GM23338 (cell line): Measurements from ENCODE around the gene CD47. TPM values are rescaled to one million over a fixed set of nuclear protein-coding genes. Genes with fewer than 3 reads are reported as not detected.

ENCODE experiments used
- ATAC-seq: fragments of 200-7000 bp; cut with Tn5 transposase; 3 replicates; pipeline ENCODE4 v1.9.1; 2020
- DNase-seq: peaks from one replicate; pipeline ENCODE4 v3.0.0-alpha.2; 2015; ENCODE audit warnings: low spot score
- H2AFZ ChIP-seq: fragments of 200-600 bp; sonication (generic); 2 replicates; pipeline ENCODE4 v1.8.0; 2016; ENCODE audit warnings: antibody characterized with exemption, mild to moderate bottlenecking, moderate library complexity
- H3F3A ChIP-seq: fragments of 200-600 bp; sonication (generic); replicated peaks from 2 replicates; pipeline ENCODE4 v1.8.0; 2017; ENCODE audit warnings: antibody characterized with exemption, mixed run types, low read depth
- H3K27ac ChIP-seq: fragments of 200-600 bp; sonication (generic); 2 replicates; pipeline ENCODE4 v1.6.1; 2016; ENCODE audit warnings: low read depth
- H3K27me3 ChIP-seq: fragments of 200-600 bp; sonication (generic); 2 replicates; pipeline ENCODE4 v1.8.0; 2016; ENCODE audit warnings: mild to moderate bottlenecking, mixed run types, moderate library complexity; ENCODE audit not compliant: insufficient read depth
- H3K36me3 ChIP-seq: fragments of 200-600 bp; sonication (generic); 2 replicates; pipeline ENCODE4 v1.8.0; 2016; ENCODE audit warnings: mild to moderate bottlenecking; ENCODE audit not compliant: insufficient read depth
- H3K4me1 ChIP-seq: fragments of 200-600 bp; sonication (generic); 2 replicates; pipeline ENCODE4 v1.8.0; 2016; ENCODE audit warnings: mild to moderate bottlenecking, moderate library complexity; ENCODE audit not compliant: insufficient read depth
- H3K4me2 ChIP-seq: fragments of 200-600 bp; sonication (generic); 2 replicates; pipeline ENCODE4 v1.7.1; 2017; ENCODE audit warnings: mixed run types
- H3K4me3 ChIP-seq: fragments of 200-600 bp; sonication (generic); 2 replicates; pipeline ENCODE4 v1.6.1; 2016; ENCODE audit warnings: mixed run types
- H3K79me2 ChIP-seq: fragments of 200-600 bp; sonication (generic); replicated peaks from 2 replicates; pipeline ENCODE4 v1.8.0; 2017; ENCODE audit warnings: mild to moderate bottlenecking; ENCODE audit not compliant: insufficient read depth
- H3K9me2 ChIP-seq: fragments of 200-600 bp; sonication (generic); 2 replicates; pipeline ENCODE4 v1.8.0; 2017; ENCODE audit not compliant: insufficient read depth
- H4K20me1 ChIP-seq: fragments of 200-600 bp; sonication (generic); replicated peaks from 2 replicates; pipeline ENCODE4 v1.8.0; 2017; ENCODE audit warnings: mild to moderate bottlenecking; ENCODE audit not compliant: insufficient read depth
- H3K27ac Mint-ChIP-seq: 2 replicates; pipeline ENCODE4 v1.8.0; 2020; ENCODE audit warnings: inconsistent platforms, mild to moderate bottlenecking, moderate library complexity, mixed read lengths
- H3K27me3 Mint-ChIP-seq: 3 replicates; pipeline ENCODE4 v1.8.0; 2022; ENCODE audit warnings: low read depth, mild to moderate bottlenecking, moderate library complexity, mixed read lengths, inconsistent platforms; ENCODE audit not compliant: insufficient read depth, poor library complexity
- H3K36me3 Mint-ChIP-seq: 3 replicates; pipeline ENCODE4 v1.8.0; 2021; ENCODE audit warnings: low read depth, mild to moderate bottlenecking, inconsistent platforms, moderate library complexity, mixed read lengths
- H3K4me1 Mint-ChIP-seq: 3 replicates; pipeline ENCODE4 v1.8.0; 2020; ENCODE audit warnings: mild to moderate bottlenecking, inconsistent platforms, mixed read lengths
- H3K4me3 Mint-ChIP-seq: 3 replicates; pipeline ENCODE4 v1.8.0; 2021; ENCODE audit warnings: moderate library complexity, mild to moderate bottlenecking, inconsistent platforms, mixed read lengths
- H3K9me3 Mint-ChIP-seq: 3 replicates; pipeline ENCODE4 v1.8.0; 2020; ENCODE audit warnings: moderate library complexity, mild to moderate bottlenecking, inconsistent platforms, mixed read lengths
- EZH2phosphoT487 ChIP-seq: fragments of 200-600 bp; sonication (generic); IDR thresholded peaks from one replicate; pipeline ENCODE4 v1.8.1; 2018; ENCODE audit warnings: antibody characterized with exemption; ENCODE audit not compliant: unreplicated experiment
- NANOG ChIP-seq: IDR thresholded peaks from 2 replicates; pipeline ENCODE4 v1.6.1; 2016; ENCODE audit warnings: antibody characterized with exemption, borderline replicate concordance
- ZNF114 ChIP-seq: fragments of 250-450 bp; sonication (Bioruptor Pico); IDR thresholded peaks from 2 replicates; pipeline ENCODE4 v1.5.0; 2020; ENCODE audit warnings: mild to moderate bottlenecking, moderate library complexity
- polyA plus RNA-seq: library from polyadenylated mRNA; unstranded; fragments of >200 nt; fragmentation: Nextera tagmentation; extraction: Ambion mirVana; gene quantifications from 2 replicates; pipeline ENCODE4 v1.2.1, GENCODE V29; 2016
- total RNA-seq: library from RNA; depleted of rRNA; stranded (reverse); fragments of >200 nt; shearing (Covaris generic); gene quantifications from 2 replicates; pipeline ENCODE4 v1.2.3, GENCODE V29; 2014
- TF ChIP-seq, protein P1 (sequence below): IDR thresholded peaks from 2 replicates; pipeline ENCODE4 v1.6.1; 2016; ENCODE audit warnings: antibody characterized with exemption
- TF ChIP-seq, protein P2 (sequence below): fragments of 250-450 bp; sonication (Bioruptor Pico); IDR thresholded peaks from 2 replicates; pipeline ENCODE4 v1.5.0; 2020; ENCODE audit warnings: mild to moderate bottlenecking, moderate library complexity

CD47 gene
- total and polyA plus RNA-seq, 2 experiments from 2014 or later = 22.1 to 26.9 TPM

DNA sequence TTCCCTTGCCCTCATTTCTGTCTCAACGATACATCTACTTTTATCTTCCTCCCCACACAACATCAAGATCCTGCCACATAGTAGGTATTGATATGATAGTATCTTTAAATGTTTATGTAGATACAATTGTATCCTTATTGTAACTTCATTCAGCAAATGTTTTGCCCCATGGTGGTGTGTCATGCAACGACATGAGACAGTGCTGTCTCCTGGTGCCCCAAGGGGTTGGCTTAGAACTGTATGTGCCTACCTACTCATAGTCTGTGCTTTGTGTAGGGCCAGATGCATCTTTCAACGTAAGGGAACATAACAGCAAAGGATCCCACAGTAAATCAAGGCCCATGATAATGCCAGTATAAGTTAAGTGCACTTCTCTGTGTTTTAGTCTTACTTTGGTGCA lies 2.8 kb upstream of the CD47 start:
- no peaks in the 10 kb centered on the region for H4K20me1 ChIP-seq
- no peaks in the 10 kb centered on the region for H3K4me1 ChIP-seq
- DNase-seq = no peak
- no peak overlapping the region for H2AFZ ChIP-seq
- Mint-ChIP-seq H3K4me1 (peaks cover 9% of the 10 kb centered on the region; the same call in 2 of the 3 replicates), H3K9me3 (peaks cover 5% of the 10 kb centered on the region; the same call in 2 of the 3 replicates), H3K36me3 (no peaks in the 10 kb centered on the region; the same call in 1 of the 3 replicates), H3K27ac (no peak overlapping the region), H3K27me3 (peaks cover 27% of the 10 kb centered on the region), H3K4me3 (no peak overlapping the region)
- no peak overlapping the region for H3K27ac ChIP-seq
- TF ChIP-seq NANOG = no peak
- no peak for TF ChIP-seq ZNF114 (CRISPR knock-in tag)
- TF ChIP-seq, protein P1, sequence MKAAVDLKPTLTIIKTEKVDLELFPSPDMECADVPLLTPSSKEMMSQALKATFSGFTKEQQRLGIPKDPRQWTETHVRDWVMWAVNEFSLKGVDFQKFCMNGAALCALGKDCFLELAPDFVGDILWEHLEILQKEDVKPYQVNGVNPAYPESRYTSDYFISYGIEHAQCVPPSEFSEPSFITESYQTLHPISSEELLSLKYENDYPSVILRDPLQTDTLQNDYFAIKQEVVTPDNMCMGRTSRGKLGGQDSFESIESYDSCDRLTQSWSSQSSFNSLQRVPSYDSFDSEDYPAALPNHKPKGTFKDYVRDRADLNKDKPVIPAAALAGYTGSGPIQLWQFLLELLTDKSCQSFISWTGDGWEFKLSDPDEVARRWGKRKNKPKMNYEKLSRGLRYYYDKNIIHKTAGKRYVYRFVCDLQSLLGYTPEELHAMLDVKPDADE = no peak
- TF ChIP-seq, protein P2, sequence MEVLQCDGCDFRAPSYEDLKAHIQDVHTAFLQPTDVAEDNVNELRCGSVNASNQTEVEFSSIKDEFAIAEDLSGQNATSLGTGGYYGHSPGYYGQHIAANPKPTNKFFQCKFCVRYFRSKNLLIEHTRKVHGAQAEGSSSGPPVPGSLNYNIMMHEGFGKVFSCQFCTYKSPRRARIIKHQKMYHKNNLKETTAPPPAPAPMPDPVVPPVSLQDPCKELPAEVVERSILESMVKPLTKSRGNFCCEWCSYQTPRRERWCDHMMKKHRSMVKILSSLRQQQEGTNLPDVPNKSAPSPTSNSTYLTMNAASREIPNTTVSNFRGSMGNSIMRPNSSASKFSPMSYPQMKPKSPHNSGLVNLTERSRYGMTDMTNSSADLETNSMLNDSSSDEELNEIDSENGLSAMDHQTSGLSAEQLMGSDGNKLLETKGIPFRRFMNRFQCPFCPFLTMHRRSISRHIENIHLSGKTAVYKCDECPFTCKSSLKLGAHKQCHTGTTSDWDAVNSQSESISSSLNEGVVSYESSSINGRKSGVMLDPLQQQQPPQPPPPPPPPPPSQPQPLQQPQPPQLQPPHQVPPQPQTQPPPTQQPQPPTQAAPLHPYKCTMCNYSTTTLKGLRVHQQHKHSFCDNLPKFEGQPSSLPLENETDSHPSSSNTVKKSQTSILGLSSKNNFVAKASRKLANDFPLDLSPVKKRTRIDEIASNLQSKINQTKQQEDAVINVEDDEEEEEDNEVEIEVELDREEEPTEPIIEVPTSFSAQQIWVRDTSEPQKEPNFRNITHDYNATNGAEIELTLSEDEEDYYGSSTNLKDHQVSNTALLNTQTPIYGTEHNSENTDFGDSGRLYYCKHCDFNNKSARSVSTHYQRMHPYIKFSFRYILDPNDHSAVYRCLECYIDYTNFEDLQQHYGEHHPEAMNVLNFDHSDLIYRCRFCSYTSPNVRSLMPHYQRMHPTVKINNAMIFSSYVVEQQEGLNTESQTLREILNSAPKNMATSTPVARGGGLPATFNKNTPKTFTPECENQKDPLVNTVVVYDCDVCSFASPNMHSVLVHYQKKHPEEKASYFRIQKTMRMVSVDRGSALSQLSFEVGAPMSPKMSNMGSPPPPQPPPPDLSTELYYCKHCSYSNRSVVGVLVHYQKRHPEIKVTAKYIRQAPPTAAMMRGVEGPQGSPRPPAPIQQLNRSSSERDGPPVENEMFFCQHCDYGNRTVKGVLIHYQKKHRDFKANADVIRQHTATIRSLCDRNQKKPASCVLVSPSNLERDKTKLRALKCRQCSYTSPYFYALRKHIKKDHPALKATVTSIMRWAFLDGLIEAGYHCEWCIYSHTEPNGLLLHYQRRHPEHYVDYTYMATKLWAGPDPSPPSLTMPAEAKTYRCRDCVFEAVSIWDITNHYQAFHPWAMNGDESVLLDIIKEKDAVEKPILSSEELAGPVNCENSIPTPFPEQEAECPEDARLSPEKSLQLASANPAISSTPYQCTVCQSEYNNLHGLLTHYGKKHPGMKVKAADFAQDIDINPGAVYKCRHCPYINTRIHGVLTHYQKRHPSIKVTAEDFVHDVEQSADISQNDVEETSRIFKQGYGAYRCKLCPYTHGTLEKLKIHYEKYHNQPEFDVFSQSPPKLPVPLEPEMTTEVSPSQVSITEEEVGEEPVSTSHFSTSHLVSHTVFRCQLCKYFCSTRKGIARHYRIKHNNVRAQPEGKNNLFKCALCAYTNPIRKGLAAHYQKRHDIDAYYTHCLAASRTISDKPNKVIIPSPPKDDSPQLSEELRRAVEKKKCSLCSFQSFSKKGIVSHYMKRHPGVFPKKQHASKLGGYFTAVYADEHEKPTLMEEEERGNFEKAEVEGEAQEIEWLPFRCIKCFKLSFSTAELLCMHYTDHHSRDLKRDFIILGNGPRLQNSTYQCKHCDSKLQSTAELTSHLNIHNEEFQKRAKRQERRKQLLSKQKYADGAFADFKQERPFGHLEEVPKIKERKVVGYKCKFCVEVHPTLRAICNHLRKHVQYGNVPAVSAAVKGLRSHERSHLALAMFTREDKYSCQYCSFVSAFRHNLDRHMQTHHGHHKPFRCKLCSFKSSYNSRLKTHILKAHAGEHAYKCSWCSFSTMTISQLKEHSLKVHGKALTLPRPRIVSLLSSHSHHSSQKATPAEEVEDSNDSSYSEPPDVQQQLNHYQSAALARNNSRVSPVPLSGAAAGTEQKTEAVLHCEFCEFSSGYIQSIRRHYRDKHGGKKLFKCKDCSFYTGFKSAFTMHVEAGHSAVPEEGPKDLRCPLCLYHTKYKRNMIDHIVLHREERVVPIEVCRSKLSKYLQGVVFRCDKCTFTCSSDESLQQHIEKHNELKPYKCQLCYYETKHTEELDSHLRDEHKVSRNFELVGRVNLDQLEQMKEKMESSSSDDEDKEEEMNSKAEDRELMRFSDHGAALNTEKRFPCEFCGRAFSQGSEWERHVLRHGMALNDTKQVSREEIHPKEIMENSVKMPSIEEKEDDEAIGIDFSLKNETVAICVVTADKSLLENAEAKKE (CRISPR knock-in tag) = no peak
- H3K36me3 ChIP-seq = no peaks in the 10 kb centered on the region
- no peaks in the 10 kb centered on the region; the same call in 1 of the 2 replicates for H3K79me2 ChIP-seq
- H3K4me3 ChIP-seq = no peak overlapping the region
- H3F3A ChIP-seq = no peaks in the 10 kb centered on the region
- no peaks in the 10 kb centered on the region for H3K9me2 ChIP-seq
- no peak for ATAC-seq
- H3K4me2 ChIP-seq = no peak overlapping the region
- peaks cover 41% of the 10 kb centered on the region for H3K27me3 ChIP-seq

DNA sequence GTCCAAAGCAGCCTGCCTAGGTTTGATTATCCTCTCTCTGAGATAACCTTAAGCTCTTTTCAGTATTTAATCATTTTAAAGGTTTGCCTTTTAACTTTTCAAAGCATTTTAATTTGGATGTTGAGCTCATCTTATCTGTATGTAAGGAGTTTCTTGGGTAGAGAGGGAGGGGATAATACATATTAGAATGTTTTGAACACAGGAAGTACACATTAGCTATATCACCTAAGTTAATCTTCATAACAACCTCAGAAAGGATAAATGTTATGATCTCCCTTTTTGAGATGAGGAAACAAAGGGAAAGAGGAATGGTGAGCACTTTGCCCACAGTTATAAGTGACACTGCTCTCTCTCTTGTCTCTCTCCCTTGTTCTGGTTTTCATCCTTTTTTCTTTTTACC lies 2.2 kb upstream of the CD47 start:
- TF ChIP-seq ZNF114 (CRISPR knock-in tag) (no peak), NANOG (no peak), EZH2phosphoT487 (no peak)
- Histone ChIP-seq H3K9me2 (no peaks in the 10 kb centered on the region), H4K20me1 (no peaks in the 10 kb centered on the region), H3K36me3 (no peaks in the 10 kb centered on the region), H3K27ac (no peak overlapping the region), H3K4me1 (no peaks in the 10 kb centered on the region), H3K4me3 (no peak overlapping the region), H2AFZ (no peak overlapping the region), H3K79me2 (no peaks in the 10 kb centered on the region; the same call in 1 of the 2 replicates), H3K4me2 (no peak overlapping the region), H3K27me3 (peaks cover 42% of the 10 kb centered on the region), H3F3A (no peaks in the 10 kb centered on the region)
- H3K4me3 Mint-ChIP-seq = no peak overlapping the region
- DNase-seq (no peak), ATAC-seq (no peak)
- H3K27me3 Mint-ChIP-seq = peaks cover 25% of the 10 kb centered on the region
- H3K27ac Mint-ChIP-seq = no peak overlapping the region
- H3K9me3 Mint-ChIP-seq = peaks cover 5% of the 10 kb centered on the region; the same call in 2 of the 3 replicates
- H3K4me1 Mint-ChIP-seq = peaks cover 9% of the 10 kb centered on the region; the same call in 2 of the 3 replicates
- no peaks in the 10 kb centered on the region; the same call in 1 of the 3 replicates for H3K36me3 Mint-ChIP-seq
